Calu3 (cell line): ENCODE data around the gene C2CD3. TPM values are rescaled to one million over a fixed set of nuclear protein-coding genes. Genes with fewer than 3 reads are reported as not detected.

Experiments
- BruUV-seq: library from RNA; stranded (reverse); fragments of 400-500 nt; replicated peaks from 2 replicates; lab custom pipeline; 2021; lab: Mats Ljungman, UMichigan
- CTCF ChIA-PET: fragments of 300-600 bp; sonication (Branson Sonifier 250); formaldehyde crosslinking; loops from one replicate; lab custom pipeline; 2022; ENCODE audit warnings: antibody characterized with exemption; lab: Charles Lee
- DNase-seq: peaks from one replicate; pipeline ENCODE4 v3.0.0; 2022
- H3K27ac Mint-ChIP-seq: one replicate; pipeline ENCODE4 v1.8.0; 2022; ENCODE audit warnings: mixed read lengths; ENCODE audit not compliant: unreplicated experiment
- H3K27me3 Mint-ChIP-seq: one replicate; pipeline ENCODE4 v1.8.0; 2022; ENCODE audit warnings: mixed read lengths; ENCODE audit not compliant: unreplicated experiment
- H3K36me3 Mint-ChIP-seq: one replicate; pipeline ENCODE4 v1.8.0; 2022; ENCODE audit warnings: mild to moderate bottlenecking, moderate library complexity, mixed read lengths; ENCODE audit not compliant: insufficient read depth, unreplicated experiment
- H3K4me1 Mint-ChIP-seq: one replicate; pipeline ENCODE4 v1.8.0; 2022; ENCODE audit warnings: mild to moderate bottlenecking, low read depth, mixed read lengths; ENCODE audit not compliant: unreplicated experiment
- H3K4me3 Mint-ChIP-seq: one replicate; pipeline ENCODE4 v1.8.0; 2022; ENCODE audit warnings: mild to moderate bottlenecking, low read depth, moderate library complexity, mixed read lengths; ENCODE audit not compliant: unreplicated experiment
- H3K9me3 Mint-ChIP-seq: one replicate; pipeline ENCODE4 v1.8.0; 2022; ENCODE audit warnings: low read depth, mixed read lengths; ENCODE audit not compliant: unreplicated experiment
- CTCF ChIP-seq: fragments of 200-600 bp; IDR thresholded peaks from one replicate; pipeline ENCODE4 v1.8.0; 2022; ENCODE audit warnings: antibody characterized with exemption; ENCODE audit not compliant: unreplicated experiment
- intact Hi-C: fragments of 100-400 bp; cut with micrococcal nuclease; formaldehyde crosslinking; loops from one replicate; pipeline ENCODE4 v1.10.0; 2022; ENCODE audit not compliant: unreplicated experiment
- total RNA-seq: library from RNA; stranded (reverse); gene quantifications from 2 replicates; pipeline ENCODE4 v1.2.3, GENCODE V29; 2022

The C2CD3 gene
- total RNA-seq, 1 experiment from 2014 or later: 26.9 TPM

- Mint-ChIP-seq H3K9me3 (no peaks in the 10 kb centered on the region), H3K27ac (peak overlapping the region; percentile 68), H3K27me3 (no peaks in the 10 kb centered on the region), H3K36me3 (no peaks in the 10 kb centered on the region), H3K4me3 (peak overlapping the region; percentile 3), H3K4me1 (peaks cover 46% of the 10 kb centered on the region)
- no peak for TF ChIP-seq CTCF
- intact Hi-C loops: loop anchor here (2.0 to 5.0 kb wide), 2 partner anchors 33 to 71 kb away; partner anchors contain the start of genes C2CD3 and PPME1
- CTCF ChIA-PET: interaction anchor here (1.9 kb wide), 1 partner anchor 33 kb away, joined by 8 read pairs; the partner anchor contains the start of genes C2CD3 and PPME1
- DNase-seq: no peak
- BruUV-seq: no TSS peak
Measured at GRCh38 chr11:74138021-74138420, 32.8 kb downstream of the C2CD3 start.

- Mint-ChIP-seq H3K9me3 (no peaks in the 10 kb centered on the region), H3K27me3 (no peaks in the 10 kb centered on the region), H3K27ac (no peak overlapping the region), H3K4me1 (peaks cover 37% of the 10 kb centered on the region), H3K36me3 (no peaks in the 10 kb centered on the region), H3K4me3 (no peak overlapping the region)
- DNase-seq: no peak
- no peak for TF ChIP-seq CTCF
- BruUV-seq: no TSS peak
- CTCF ChIA-PET: interaction anchor here (1.3 kb wide), 1 partner anchor 12 kb away, joined by 4 read pairs; no protein-coding TSS in a partner anchor
- intact Hi-C loops: loop anchor here (5.0 kb wide), 1 partner anchor 68 kb away; no protein-coding TSS in a partner anchor
Measured at GRCh38 chr11:74135127-74135840, 35.5 kb downstream of the C2CD3 start.

GRCh38 chr11:74134661-74135060 is 36.1 kb downstream of the C2CD3 start:
- intact Hi-C loops: loop anchor here (5.0 kb wide), 1 partner anchor 67 kb away; no protein-coding TSS in a partner anchor
- peaks cover 31% of the 10 kb centered on the region for H3K4me1 Mint-ChIP-seq
- BruUV-seq: no TSS peak
- no peak overlapping the region for H3K4me3 Mint-ChIP-seq
- TF ChIP-seq CTCF: no peak
- no peak overlapping the region for H3K27ac Mint-ChIP-seq
- H3K9me3 Mint-ChIP-seq: no peaks in the 10 kb centered on the region
- DNase-seq: no peak
- CTCF ChIA-PET: interaction anchor here (1.3 kb wide), 1 partner anchor 13 kb away, joined by 4 read pairs; no protein-coding TSS in a partner anchor
- no peaks in the 10 kb centered on the region for H3K36me3 Mint-ChIP-seq
- no peaks in the 10 kb centered on the region for H3K27me3 Mint-ChIP-seq

GRCh38 chr11:74133436-74133835 is 37.4 kb downstream of the C2CD3 start:
- Mint-ChIP-seq H3K27ac (no peak overlapping the region), H3K9me3 (no peaks in the 10 kb centered on the region), H3K4me3 (no peak overlapping the region), H3K27me3 (no peaks in the 10 kb centered on the region), H3K4me1 (peaks cover 20% of the 10 kb centered on the region), H3K36me3 (no peaks in the 10 kb centered on the region)
- intact Hi-C loops: no loop called here
- TF ChIP-seq CTCF: no peak
- no peak for DNase-seq
- CTCF ChIA-PET: no interaction called here
- no TSS peak for BruUV-seq
